ENCODE results near the gene LMBRD2.

- no peak for TF ChIP-seq TEAD4 (IDR thresholded peaks at IDR 0.05; ENCODE audit: low read depth, low read length)
- no peak for TF ChIP-seq POU5F1 (IDR thresholded peaks at IDR 0.05; ENCODE audit: low read depth, low read length)
- TF ChIP-seq CTCF (IDR thresholded peaks at IDR 0.05; ENCODE audit: control extremely low read depth in 1 of 3, insufficient read depth in 1 of 3, low read depth in 1 of 3, low read length in 3 of 3): no peak
- no peak for TF ChIP-seq EP300 (IDR thresholded peaks at IDR 0.05; ENCODE audit: borderline replicate concordance in 1 of 2, low read depth in 2 of 2, low read length in 2 of 2)
- TF ChIP-seq SIRT6 (IDR thresholded peaks at IDR 0.05; ENCODE audit: low read length): no peak
- no peak for TF ChIP-seq TAF1 (IDR thresholded peaks at IDR 0.05; ENCODE audit: low read depth, low read length)
Observed at GRCh38 chr5:36173426-36173825, 21.7 kb upstream of the LMBRD2 start.

All from H1 (cell line).